HEK293 (cell line): ENCODE measurements around the gene BRSK1.

Experiments
- CTCF ChIA-PET: fragments of 350-600 bp; formaldehyde crosslinking; extraction: SDS; loops from one replicate; lab custom pipeline; 2021; ENCODE audit warnings: antibody characterized with exemption; lab: Yijun Ruan, JAX
- POLR2A ChIA-PET: fragments of 300-600 bp; formaldehyde crosslinking; extraction: SDS; loops from one replicate; lab custom pipeline; 2020; ENCODE audit warnings: antibody characterized with exemption, inconsistent platforms; lab: Yijun Ruan, JAX
- H3K27ac ChIP-seq: fragments of 200-500 bp; sonication (Bioruptor generic); 2 replicates; pipeline ENCODE4 v1.5.1; 2014; ENCODE audit warnings: low read depth, low read length, control low read depth, inconsistent platforms; ENCODE audit errors: extremely low read depth
- H3K36me3 ChIP-seq, 2 experiments: fragments of 200-500 bp in 1 of 2; sonication (Bioruptor generic) in 1 of 2; 1 replicate in 1 of 2; 2 replicates in 1 of 2; pipeline ENCODE4 v1.5.1; 2014 to 2017; ENCODE audit warnings: inconsistent platforms in 2 of 2, low read length in 2 of 2; ENCODE audit not compliant: control insufficient read depth in 2 of 2, insufficient read depth in 1 of 2
- H3K4me1 ChIP-seq: fragments of 200-500 bp; sonication (Bioruptor generic); 2 replicates; pipeline ENCODE4 v1.5.1; 2014; ENCODE audit warnings: mild to moderate bottlenecking, low read length, inconsistent platforms; ENCODE audit not compliant: control insufficient read depth, insufficient read depth
- H3K4me3 ChIP-seq: 2 replicates; pipeline ENCODE4 v1.5.1; 2011; ENCODE audit warnings: low read depth, mild to moderate bottlenecking, control low read depth, low read length, moderate library complexity
- H3K9me3 ChIP-seq: fragments of 200-500 bp; sonication (Bioruptor generic); 2 replicates; pipeline ENCODE4 v1.5.1; 2014; ENCODE audit warnings: low read depth, low read length, inconsistent platforms; ENCODE audit not compliant: control insufficient read depth, insufficient read depth
- GFI1B ChIP-seq: fragments of 450-650 bp; formaldehyde crosslinking; IDR thresholded peaks from 2 replicates; pipeline ENCODE4 v1.5.1; 2016; ENCODE audit warnings: missing biosample characterization, missing genetic modification characterization
- IKZF3 ChIP-seq: fragments of 450-650 bp; IDR thresholded peaks from 2 replicates; pipeline ENCODE4 v1.5.0; 2018; ENCODE audit warnings: missing biosample characterization, mild to moderate bottlenecking, missing genetic modification characterization, moderate library complexity
- RBAK ChIP-seq: fragments of 450-650 bp; formaldehyde crosslinking; IDR thresholded peaks from 2 replicates; pipeline ENCODE4 v1.5.1; 2016; ENCODE audit warnings: missing biosample characterization, missing genetic modification characterization
- SP3 ChIP-seq: fragments of 450-650 bp; formaldehyde crosslinking; IDR thresholded peaks from 2 replicates; pipeline ENCODE4 v1.5.1; 2016; ENCODE audit warnings: missing biosample characterization, missing genetic modification characterization
- WT1 ChIP-seq: fragments of 450-650 bp; formaldehyde crosslinking; IDR thresholded peaks from 2 replicates; pipeline ENCODE4 v1.5.1; 2016; ENCODE audit warnings: missing biosample characterization, missing genetic modification characterization
- YY2 ChIP-seq: fragments of 450-650 bp; formaldehyde crosslinking; IDR thresholded peaks from 2 replicates; pipeline ENCODE4 v1.5.1; 2016; ENCODE audit warnings: missing biosample characterization, missing genetic modification characterization
- ZFP69B ChIP-seq: fragments of 450-650 bp; formaldehyde crosslinking; IDR thresholded peaks from 2 replicates; pipeline ENCODE4 v1.5.1; 2016; ENCODE audit warnings: missing biosample characterization, missing genetic modification characterization
- ZNF140 ChIP-seq: fragments of 450-650 bp; formaldehyde crosslinking; IDR thresholded peaks from 2 replicates; pipeline ENCODE4 v1.5.1; 2016; ENCODE audit warnings: missing biosample characterization, missing genetic modification characterization
- ZNF202 ChIP-seq: fragments of 450-650 bp; formaldehyde crosslinking; IDR thresholded peaks from 2 replicates; pipeline ENCODE4 v1.5.1; 2016; ENCODE audit warnings: missing biosample characterization, missing genetic modification characterization, borderline replicate concordance
- ZNF302 ChIP-seq: fragments of 450-650 bp; formaldehyde crosslinking; IDR thresholded peaks from 2 replicates; pipeline ENCODE4 v1.5.1; 2016; ENCODE audit warnings: missing biosample characterization, missing genetic modification characterization, low read depth
- ZNF48 ChIP-seq: fragments of 450-650 bp; formaldehyde crosslinking; IDR thresholded peaks from 2 replicates; pipeline ENCODE4 v1.5.1; 2016; ENCODE audit warnings: missing biosample characterization, missing genetic modification characterization
- ZNF530 ChIP-seq: fragments of 450-650 bp; formaldehyde crosslinking; IDR thresholded peaks from 2 replicates; pipeline ENCODE4 v1.5.1; 2016; ENCODE audit warnings: low read depth, missing biosample characterization, missing genetic modification characterization
- ZNF585B ChIP-seq: fragments of 450-650 bp; formaldehyde crosslinking; IDR thresholded peaks from 2 replicates; pipeline ENCODE4 v1.5.1; 2016; ENCODE audit warnings: missing biosample characterization, missing genetic modification characterization
- ZNF600 ChIP-seq: fragments of 450-650 bp; formaldehyde crosslinking; IDR thresholded peaks from 2 replicates; pipeline ENCODE4 v1.5.1; 2016; ENCODE audit warnings: missing biosample characterization, missing genetic modification characterization
- ZNF629 ChIP-seq: fragments of 450-650 bp; formaldehyde crosslinking; IDR thresholded peaks from 2 replicates; pipeline ENCODE4 v1.5.1; 2017; ENCODE audit warnings: missing biosample characterization, missing genetic modification characterization
- ZNF658 ChIP-seq: fragments of 450-650 bp; formaldehyde crosslinking; IDR thresholded peaks from 2 replicates; pipeline ENCODE4; 2016; ENCODE audit warnings: missing biosample characterization, missing genetic modification characterization
- ZNF660 ChIP-seq: fragments of 450-650 bp; IDR thresholded peaks from 2 replicates; pipeline ENCODE4 v1.5.1; 2018; ENCODE audit warnings: missing biosample characterization, mild to moderate bottlenecking, missing genetic modification characterization
- ZNF670 ChIP-seq: fragments of 450-650 bp; formaldehyde crosslinking; IDR thresholded peaks from 2 replicates; pipeline ENCODE4 v1.5.1; 2016; ENCODE audit warnings: missing biosample characterization, missing genetic modification characterization, low read depth
- ZNF76 ChIP-seq: fragments of 450-650 bp; formaldehyde crosslinking; IDR thresholded peaks from 2 replicates; pipeline ENCODE4; 2016; ENCODE audit warnings: low read depth, missing biosample characterization, missing genetic modification characterization, borderline replicate concordance
- ZNF791 ChIP-seq: fragments of 450-650 bp; formaldehyde crosslinking; IDR thresholded peaks from 2 replicates; pipeline ENCODE4 v1.5.1; 2016; ENCODE audit warnings: missing biosample characterization, missing genetic modification characterization
- ZNF792 ChIP-seq: fragments of 450-650 bp; formaldehyde crosslinking; IDR thresholded peaks from 2 replicates; pipeline ENCODE4 v1.5.1; 2016; ENCODE audit warnings: missing biosample characterization, missing genetic modification characterization
- ZSCAN16 ChIP-seq: fragments of 450-650 bp; formaldehyde crosslinking; IDR thresholded peaks from 2 replicates; pipeline ENCODE4 v1.5.1; 2016; ENCODE audit warnings: missing biosample characterization, missing genetic modification characterization
- TF ChIP-seq, protein P1 (sequence below): fragments of 450-650 bp; formaldehyde crosslinking; IDR thresholded peaks from 2 replicates; pipeline ENCODE4 v1.5.1; 2016; ENCODE audit warnings: missing biosample characterization, missing genetic modification characterization
- TF ChIP-seq, protein P2 (sequence below): fragments of 450-650 bp; formaldehyde crosslinking; IDR thresholded peaks from 2 replicates; pipeline ENCODE4 v1.5.1; 2016; ENCODE audit warnings: missing biosample characterization, missing genetic modification characterization
- TF ChIP-seq, protein P3 (sequence below): fragments of 450-650 bp; formaldehyde crosslinking; IDR thresholded peaks from 2 replicates; pipeline ENCODE4 v1.5.1; 2016; ENCODE audit warnings: missing biosample characterization, missing genetic modification characterization

BRSK1 gene

DNA sequence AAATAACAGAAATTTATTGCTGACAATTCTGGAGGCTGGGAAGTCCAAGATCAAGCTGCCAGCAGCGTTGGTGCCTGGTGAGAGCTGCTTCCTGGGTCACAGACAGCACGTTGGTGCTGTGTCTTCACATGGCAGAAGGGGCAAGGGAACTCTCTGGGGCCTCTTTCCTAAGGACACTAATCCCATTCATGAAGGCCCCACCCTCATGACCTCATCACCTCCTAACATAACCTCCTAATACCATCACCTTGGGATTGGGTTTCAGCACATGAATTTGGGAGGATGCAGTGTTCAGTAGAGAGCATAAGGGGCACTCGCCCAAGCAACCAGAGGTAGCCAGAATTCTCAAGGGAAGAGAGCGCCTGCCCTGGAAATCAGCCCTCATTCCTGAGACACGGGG, 25.7 kb downstream of the BRSK1 start:
- H3K9me3 ChIP-seq: no peaks in the 10 kb centered on the region
- no peak overlapping the region for H3K27ac ChIP-seq
- H3K4me1 ChIP-seq: no peaks in the 10 kb centered on the region
- CTCF ChIA-PET: interaction anchor here (0.6 to 0.8 kb wide), 3 partner anchors 9 to 163 kb away, joined by 3 read pairs; no protein-coding TSS in a partner anchor
- POLR2A ChIA-PET: no interaction called here
- H3K36me3 ChIP-seq: peaks cover 17 to 55% of the 10 kb centered on the region in 2 experiments
- H3K4me3 ChIP-seq: no peak overlapping the region
- TF ChIP-seq ZNF585B (no peak), ZNF140 (tag by site-specific recombination) (no peak), ZNF600 (tag by site-specific recombination) (no peak), IKZF3 (no peak), ZNF791 (tag by site-specific recombination) (no peak)
- TF ChIP-seq, protein P1, sequence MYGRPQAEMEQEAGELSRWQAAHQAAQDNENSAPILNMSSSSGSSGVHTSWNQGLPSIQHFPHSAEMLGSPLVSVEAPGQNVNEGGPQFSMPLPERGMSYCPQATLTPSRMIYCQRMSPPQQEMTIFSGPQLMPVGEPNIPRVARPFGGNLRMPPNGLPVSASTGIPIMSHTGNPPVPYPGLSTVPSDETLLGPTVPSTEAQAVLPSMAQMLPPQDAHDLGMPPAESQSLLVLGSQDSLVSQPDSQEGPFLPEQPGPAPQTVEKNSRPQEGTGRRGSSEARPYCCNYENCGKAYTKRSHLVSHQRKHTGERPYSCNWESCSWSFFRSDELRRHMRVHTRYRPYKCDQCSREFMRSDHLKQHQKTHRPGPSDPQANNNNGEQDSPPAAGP (tag by site-specific recombination): peak; percentile 51; the same call in 1 of the 2 replicates
- TF ChIP-seq, protein P2, sequence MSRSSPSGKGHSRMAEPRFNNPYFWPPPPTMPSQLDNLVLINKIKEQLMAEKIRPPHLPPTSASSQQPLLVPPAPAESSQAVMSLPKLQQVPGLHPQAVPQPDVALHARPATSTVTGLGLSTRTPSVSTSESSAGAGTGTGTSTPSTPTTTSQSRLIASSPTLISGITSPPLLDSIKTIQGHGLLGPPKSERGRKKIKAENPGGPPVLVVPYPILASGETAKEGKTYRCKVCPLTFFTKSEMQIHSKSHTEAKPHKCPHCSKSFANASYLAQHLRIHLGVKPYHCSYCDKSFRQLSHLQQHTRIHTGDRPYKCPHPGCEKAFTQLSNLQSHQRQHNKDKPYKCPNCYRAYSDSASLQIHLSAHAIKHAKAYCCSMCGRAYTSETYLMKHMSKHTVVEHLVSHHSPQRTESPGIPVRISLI (tag by site-specific recombination): no peak
- TF ChIP-seq, protein P3, sequence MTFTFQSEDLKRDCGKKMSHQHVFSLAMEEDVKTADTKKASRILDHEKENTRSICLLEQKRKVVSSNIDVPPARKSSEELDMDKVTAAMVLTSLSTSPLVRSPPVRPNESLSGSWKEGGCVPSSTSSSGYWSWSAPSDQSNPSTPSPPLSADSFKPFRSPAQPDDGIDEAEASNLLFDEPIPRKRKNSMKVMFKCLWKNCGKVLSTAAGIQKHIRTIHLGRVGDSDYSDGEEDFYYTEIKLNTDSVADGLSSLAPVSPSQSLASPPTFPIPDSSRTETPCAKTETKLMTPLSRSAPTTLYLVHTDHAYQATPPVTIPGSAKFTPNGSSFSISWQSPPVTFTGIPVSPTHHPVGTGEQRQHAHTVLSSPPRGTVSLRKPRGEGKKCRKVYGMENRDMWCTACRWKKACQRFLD (tag by site-specific recombination): no peak
- TF ChIP-seq, all 188 proteins: peak for 1

DNA sequence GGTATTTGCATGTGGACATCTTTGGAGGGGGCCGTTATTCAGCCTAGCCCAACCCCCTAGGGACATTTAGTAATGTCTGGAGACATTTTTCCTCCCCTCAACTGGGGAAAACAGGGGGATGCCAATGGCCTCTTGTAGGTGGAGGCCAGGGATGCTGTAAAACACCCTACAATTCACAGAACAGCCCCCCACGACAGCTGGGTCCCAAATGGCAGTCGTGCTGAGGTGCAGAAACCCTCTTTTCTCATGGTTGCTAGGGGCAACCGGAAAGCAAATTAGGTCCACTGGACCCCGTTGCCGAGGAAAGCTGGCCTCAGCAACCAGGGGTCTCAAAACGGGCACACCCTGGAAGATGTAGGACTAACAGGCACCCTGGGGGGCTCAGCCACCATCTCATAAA, 26.7 kb downstream of the BRSK1 start:
- Histone ChIP-seq H3K36me3 (peaks cover 17 to 46% of the 10 kb centered on the region in 2 experiments), H3K9me3 (no peaks in the 10 kb centered on the region), H3K4me1 (no peaks in the 10 kb centered on the region), H3K27ac (no peak overlapping the region), H3K4me3 (no peak overlapping the region)
- ChIA-PET POLR2A (interaction anchor here (0.5 kb wide), 1 partner anchor 17 kb away, joined by 3 read pairs; no protein-coding TSS in a partner anchor), CTCF (interaction anchor here (0.9 kb wide), 1 partner anchor 9 kb away, joined by 4 read pairs; no protein-coding TSS in a partner anchor)
- TF ChIP-seq GFI1B (no peak), ZNF658 (tag by site-specific recombination) (no peak), WT1 (no peak), ZNF302 (tag by site-specific recombination) (no peak), ZNF629 (tag by site-specific recombination) (no peak), ZNF48 (no peak), ZFP69B (tag by site-specific recombination) (no peak), ZNF76 (tag by site-specific recombination) (no peak), YY2 (no peak), ZNF670 (tag by site-specific recombination) (no peak), ZNF792 (tag by site-specific recombination) (no peak), ZNF202 (no peak), ZSCAN16 (tag by site-specific recombination) (no peak), ZNF791 (tag by site-specific recombination) (no peak), ZNF660 (no peak), SP3 (no peak), RBAK (tag by site-specific recombination) (no peak), ZNF530 (tag by site-specific recombination) (no peak)
